Upper lobe of left lung (tissue), 6 donors: ENCODE results near the gene AP1B1. TPM values are rescaled to one million over a fixed set of nuclear protein-coding genes. Genes with fewer than 3 reads are reported as not detected.

Experiments
- ATAC-seq, 2 donors: fragments of 200-7000 bp; cut with Tn5 transposase; one replicate each; pipeline ENCODE4 v1.9.1; 2022; ENCODE audit warnings: mild to moderate bottlenecking in 2 of 2, moderate library complexity in 2 of 2; ENCODE audit not compliant: low FRiP score in 2 of 2
- DNase-seq, 2 donors: peaks; one replicate each; pipeline ENCODE4 v3.0.0-alpha.2; 2019 to 2020
- H3K27ac ChIP-seq, 4 donors: fragments of 200-600 bp; sonication (generic); one replicate each; pipeline ENCODE4 v1.5.1; 2016 to 2019
- H3K27me3 ChIP-seq, 4 donors: fragments of 200-600 bp; sonication (generic); one replicate each; pipeline ENCODE4 v1.5.1; 2017 to 2019
- H3K36me3 ChIP-seq, 4 donors: fragments of 200-600 bp; sonication (generic); one replicate each; pipeline ENCODE4 v1.5.1; 2016 to 2019
- H3K4me1 ChIP-seq, 4 donors: fragments of 200-600 bp; sonication (generic); one replicate each; pipeline ENCODE4 v1.5.1; 2018 to 2019
- H3K4me3 ChIP-seq, 4 donors: fragments of 200-600 bp; sonication (generic); one replicate each; pipeline ENCODE4 v1.5.1; 2017 to 2019; ENCODE audit warnings: mild to moderate bottlenecking in 2 of 4, moderate library complexity in 1 of 4
- H3K9me3 ChIP-seq, 4 donors: fragments of 200-600 bp; sonication (generic); one replicate each; pipeline ENCODE4 v1.5.1; 2018 to 2019
- EP300 ChIP-seq, 4 donors: sonication (generic); formaldehyde crosslinking; IDR thresholded peaks; one replicate each; pipeline ENCODE4 v1.5.1; 2017; ENCODE audit warnings: antibody characterized with exemption in 4 of 4, control low read depth in 2 of 4
- POLR2A ChIP-seq, 4 donors: fragments of 450-650 bp; IDR thresholded peaks; one replicate each; pipeline ENCODE4 v1.5.1; 2016 to 2017; ENCODE audit warnings: antibody characterized with exemption in 4 of 4, mild to moderate bottlenecking in 2 of 4
- POLR2AphosphoS5 ChIP-seq, 2 donors: sonication (generic); formaldehyde crosslinking; IDR thresholded peaks; one replicate each; pipeline ENCODE4 v1.5.1; 2017; ENCODE audit warnings: antibody characterized with exemption in 2 of 2
- WGBS, 2 donors: methylation state at CpG; one replicate each; pipeline ENCODE4 v1.1.5; 2017 to 2018; 5-methylcytosine and 5-hydroxymethylcytosine counted together
- total RNA-seq, 6 donors: library from RNA; depleted of rRNA in 4 of 6; stranded (reverse); fragments of >200 nt in 4 of 6; gene quantifications; one replicate each; pipeline versions ENCODE4 v1.1.0 to v1.2.1, GENCODE V29; 2016 to 2021
- TF ChIP-seq, protein P1 (sequence below), 6 experiments: fragments of 450-650 bp in 4 of 6; fragments of 200-600 bp in 2 of 6; sonication (generic) in 2 of 6; IDR thresholded peaks; one replicate each; pipeline ENCODE4 v1.5.1; 2016 to 2019; ENCODE audit warnings: antibody characterized with exemption in 6 of 6
- donor health status: DM: no; HTN: no; CAD: no; lungs with moderate emphysema.
- donor health status: DM: no; HTN: yes; CAD: no; lungs with severe emphysema.

The AP1B1 gene
- total RNA-seq, 6 donors from 2014 or later, result 44.7 to 162 (median 80.7) TPM

DNA sequence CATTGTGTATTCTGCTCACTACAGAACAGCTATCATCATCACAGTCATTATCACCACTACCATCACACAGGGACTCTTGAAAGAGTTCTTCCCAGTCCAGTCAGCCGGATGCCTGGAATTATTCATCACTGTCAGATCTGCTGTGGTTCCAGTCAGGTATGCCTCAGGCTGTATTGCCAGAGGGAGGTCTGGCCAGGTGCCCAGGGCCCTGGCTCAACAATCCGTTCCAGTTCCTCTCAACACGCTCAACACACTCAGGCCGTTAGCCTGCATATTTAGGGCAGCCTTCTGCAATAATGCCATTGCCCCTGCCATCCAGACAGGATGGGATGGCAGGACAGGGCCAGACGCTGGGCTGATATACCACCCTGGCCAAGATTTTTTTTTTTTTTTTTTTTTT is 44.2 kb downstream of the AP1B1 start:
- peak in 1 of 2 donors; percentile 49 for ATAC-seq
- peaks cover 0 to 16% (median 7%) of the 10 kb centered on the region in 4 donors for H3K4me1 ChIP-seq
- 48 to 59% methylated on average over 5 of the region's 5 CpGs for WGBS, 2 donors
- DNase-seq, result peak in 1 of 2 donors; percentile 84
- peaks cover 19 to 97% (median 78%) of the 10 kb centered on the region in 4 donors for H3K36me3 ChIP-seq
- no peak overlapping the region for H3K4me3 ChIP-seq
- H3K27me3 ChIP-seq, result no peaks in the 10 kb centered on the region
- H3K27ac ChIP-seq, result no peak overlapping the region
- peak in 1 of 2 donors; percentile 8 for TF ChIP-seq POLR2AphosphoS5 (IDR thresholded peaks at IDR 0.05)
- TF ChIP-seq, protein P1, sequence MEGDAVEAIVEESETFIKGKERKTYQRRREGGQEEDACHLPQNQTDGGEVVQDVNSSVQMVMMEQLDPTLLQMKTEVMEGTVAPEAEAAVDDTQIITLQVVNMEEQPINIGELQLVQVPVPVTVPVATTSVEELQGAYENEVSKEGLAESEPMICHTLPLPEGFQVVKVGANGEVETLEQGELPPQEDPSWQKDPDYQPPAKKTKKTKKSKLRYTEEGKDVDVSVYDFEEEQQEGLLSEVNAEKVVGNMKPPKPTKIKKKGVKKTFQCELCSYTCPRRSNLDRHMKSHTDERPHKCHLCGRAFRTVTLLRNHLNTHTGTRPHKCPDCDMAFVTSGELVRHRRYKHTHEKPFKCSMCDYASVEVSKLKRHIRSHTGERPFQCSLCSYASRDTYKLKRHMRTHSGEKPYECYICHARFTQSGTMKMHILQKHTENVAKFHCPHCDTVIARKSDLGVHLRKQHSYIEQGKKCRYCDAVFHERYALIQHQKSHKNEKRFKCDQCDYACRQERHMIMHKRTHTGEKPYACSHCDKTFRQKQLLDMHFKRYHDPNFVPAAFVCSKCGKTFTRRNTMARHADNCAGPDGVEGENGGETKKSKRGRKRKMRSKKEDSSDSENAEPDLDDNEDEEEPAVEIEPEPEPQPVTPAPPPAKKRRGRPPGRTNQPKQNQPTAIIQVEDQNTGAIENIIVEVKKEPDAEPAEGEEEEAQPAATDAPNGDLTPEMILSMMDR (IDR thresholded peaks at IDR 0.05), result no peak
- no peaks in the 10 kb centered on the region for H3K9me3 ChIP-seq

GRCh38 chr22:29343313-29343805 is 45.0 kb downstream of the AP1B1 start:
- H3K4me3 ChIP-seq, result no peak overlapping the region
- H3K36me3 ChIP-seq, result peaks cover 22 to 97% (median 77%) of the 10 kb centered on the region in 4 donors
- WGBS, 2 donors, result 79 to 84% methylated on average over 4 to 7 of the region's 7 CpGs
- peaks cover 0 to 16% (median 7%) of the 10 kb centered on the region in 4 donors for H3K4me1 ChIP-seq
- no peaks in the 10 kb centered on the region for H3K27me3 ChIP-seq
- no peaks in the 10 kb centered on the region for H3K9me3 ChIP-seq
- ATAC-seq, result peak in 1 of 2 donors; percentile 1
- DNase-seq, result peak; percentile 79 to 82
- H3K27ac ChIP-seq, result no peak overlapping the region
- no peak for TF ChIP-seq POLR2A (IDR thresholded peaks at IDR 0.05)
- TF ChIP-seq POLR2AphosphoS5 (IDR thresholded peaks at IDR 0.05), result no peak
- TF ChIP-seq EP300 (IDR thresholded peaks at IDR 0.05), result no peak
- TF ChIP-seq, protein P1 (IDR thresholded peaks at IDR 0.05), result no peak

DNA sequence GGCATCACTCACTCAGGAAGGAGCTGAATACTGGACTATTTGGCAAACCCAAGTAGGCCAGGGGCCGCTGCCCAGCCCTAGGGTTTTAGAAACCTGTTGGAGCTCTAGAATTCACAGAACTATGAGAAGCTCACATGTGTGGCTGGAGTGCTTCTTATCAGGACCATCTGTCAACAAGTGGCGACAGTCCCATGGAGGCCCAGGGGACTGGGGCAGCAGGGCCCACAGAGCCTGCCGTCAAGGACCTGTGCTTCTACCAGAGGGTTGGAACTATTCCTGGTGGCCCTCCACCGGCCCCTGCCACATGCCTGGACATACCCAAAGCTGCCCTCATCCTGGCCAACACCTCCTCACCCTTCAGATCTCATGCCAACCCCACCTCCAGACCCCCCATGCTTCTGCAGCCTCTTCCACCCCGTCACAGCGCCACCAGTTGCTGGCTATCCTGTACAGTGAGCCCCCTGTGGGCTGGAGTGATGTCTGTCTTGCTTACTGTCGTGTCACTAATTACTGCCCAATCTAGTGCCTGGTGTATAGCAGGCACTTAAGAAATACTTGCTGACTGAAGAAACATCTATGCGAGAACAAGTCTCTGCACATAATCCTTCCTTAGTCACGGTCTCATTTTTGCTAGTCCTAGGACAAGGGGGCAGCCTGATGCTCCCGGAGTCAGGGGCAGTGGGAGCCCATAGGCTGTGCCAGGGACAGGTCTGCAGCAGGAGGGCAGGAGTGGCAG is 45.6 kb downstream of the AP1B1 start:
- H3K36me3 ChIP-seq, result peaks cover 28 to 97% (median 78%) of the 10 kb centered on the region in 4 donors
- no peak for TF ChIP-seq EP300 (IDR thresholded peaks at IDR 0.05)
- TF ChIP-seq POLR2A (IDR thresholded peaks at IDR 0.05), result no peak
- TF ChIP-seq POLR2AphosphoS5 (IDR thresholded peaks at IDR 0.05), result no peak
- TF ChIP-seq, protein P1 (IDR thresholded peaks at IDR 0.05), result no peak
- DNase-seq (peak in 1 of 2 donors; percentile 34), ATAC-seq (peak in 1 of 2 donors; percentile 35)
- peaks cover 0 to 16% (median 7%) of the 10 kb centered on the region in 4 donors for H3K4me1 ChIP-seq
- no peaks in the 10 kb centered on the region for H3K9me3 ChIP-seq
- 62 to 79% methylated on average over 7 to 10 of the region's 10 CpGs for WGBS, 2 donors
- H3K27me3 ChIP-seq, result no peaks in the 10 kb centered on the region
- no peak overlapping the region for H3K4me3 ChIP-seq
- peak overlapping the region in 1 of 4 donors; percentile 11 for H3K27ac ChIP-seq

GRCh38 chr22:29342177-29342576 is 46.2 kb downstream of the AP1B1 start:
- no peak for ATAC-seq
- H3K36me3 ChIP-seq, result peaks cover 30 to 97% (median 79%) of the 10 kb centered on the region in 4 donors
- TF ChIP-seq POLR2A (IDR thresholded peaks at IDR 0.05) (no peak), EP300 (IDR thresholded peaks at IDR 0.05) (no peak), POLR2AphosphoS5 (IDR thresholded peaks at IDR 0.05) (no peak)
- TF ChIP-seq, protein P1 (IDR thresholded peaks at IDR 0.05), result no peak
- DNase-seq, result no peak
- H3K4me1 ChIP-seq, result peaks cover 0 to 16% (median 7%) of the 10 kb centered on the region in 4 donors
- peak overlapping the region in 1 of 4 donors; percentile 11 for H3K27ac ChIP-seq
- H3K27me3 ChIP-seq, result no peaks in the 10 kb centered on the region
- H3K9me3 ChIP-seq, result no peaks in the 10 kb centered on the region
- WGBS, 2 donors, result 72 to 85% methylated on average over 6 of the region's 6 CpGs
- no peak overlapping the region for H3K4me3 ChIP-seq
